OCI-LY7 (cell line): ENCODE data around the gene ZNF778. TPM values are rescaled to one million over a fixed set of nuclear protein-coding genes. Genes with fewer than 3 reads are reported as not detected.
"Not testable (repeated sequence)": the region's sequence is repeated elsewhere in the genome, so short reads cannot be mapped to it uniquely, and the experiment has no call there.

Source experiments
- BruUV-seq: library from RNA; stranded (reverse); fragments of 400-500 nt; replicated peaks from 2 replicates; lab custom pipeline; 2021; lab: Mats Ljungman, UMichigan
- CTCF ChIA-PET: fragments of 300-600 bp; sonication (Branson Sonifier 250); formaldehyde crosslinking; loops from one replicate; lab custom pipeline; 2022; ENCODE audit warnings: antibody characterized with exemption; ENCODE audit not compliant: unreplicated experiment; lab: Charles Lee
- POLR2A ChIA-PET: fragments of 300-600 bp; sonication (Branson Sonifier 250); formaldehyde crosslinking; loops from one replicate; lab custom pipeline; 2022; ENCODE audit warnings: antibody characterized with exemption; lab: Charles Lee
- DNase-seq: peaks from one replicate; pipeline ENCODE4 v3.0.0-alpha.2; 2015; ENCODE audit warnings: low spot score
- H2AFZ ChIP-seq: fragments of 200-600 bp; sonication (generic), shearing (Covaris generic); 2 replicates; pipeline ENCODE4 v1.6.1; 2014; ENCODE audit warnings: mild to moderate bottlenecking, antibody characterized with exemption, low read length, moderate library complexity
- H3K27ac ChIP-seq: fragments of 200-600 bp; sonication (generic); 2 replicates; pipeline ENCODE4 v1.5.1; 2014; ENCODE audit warnings: mixed run types, low read depth, mild to moderate bottlenecking, moderate library complexity, low read length, inconsistent platforms; ENCODE audit not compliant: poor library complexity, severe bottlenecking
- H3K36me3 ChIP-seq: fragments of 200-600 bp; sonication (generic); 2 replicates; pipeline ENCODE4 v1.6.1; 2014; ENCODE audit warnings: mild to moderate bottlenecking, antibody characterized with exemption, low read length, moderate library complexity, mixed read lengths; ENCODE audit not compliant: insufficient read depth
- H3K4me1 ChIP-seq: fragments of 200-600 bp; sonication (generic); 2 replicates; pipeline ENCODE4 v1.5.1; 2014; ENCODE audit warnings: mild to moderate bottlenecking, low read length; ENCODE audit not compliant: insufficient read depth, poor library complexity, severe bottlenecking
- H3K4me2 ChIP-seq: fragments of 200-600 bp; sonication (generic); 2 replicates; pipeline ENCODE4 v1.6.1; 2014; ENCODE audit warnings: mild to moderate bottlenecking, low read length
- H3K4me3 ChIP-seq: fragments of 200-600 bp; sonication (generic); 2 replicates; pipeline ENCODE4 v1.5.1; 2014; ENCODE audit warnings: mild to moderate bottlenecking, low read depth, low read length; ENCODE audit not compliant: poor library complexity, severe bottlenecking
- H3K79me2 ChIP-seq: fragments of 200-600 bp; sonication (generic); 2 replicates; pipeline ENCODE4 v1.6.1; 2016; ENCODE audit warnings: low read depth, mild to moderate bottlenecking, low read length, moderate library complexity, mixed read lengths; ENCODE audit not compliant: insufficient read depth
- H3K9me2 ChIP-seq: fragments of 200-600 bp; sonication (generic); 2 replicates; pipeline ENCODE4 v1.6.1; 2016; ENCODE audit warnings: mild to moderate bottlenecking, low read length, mixed read lengths; ENCODE audit not compliant: insufficient read depth
- H3K9me3 ChIP-seq: fragments of 200-600 bp; sonication (generic); 2 replicates; pipeline ENCODE4 v1.6.1; 2014; ENCODE audit warnings: mild to moderate bottlenecking, mixed run types, low read length, mixed read lengths
- H4K20me1 ChIP-seq: fragments of 200-600 bp; sonication (generic); 2 replicates; pipeline ENCODE4 v1.6.1; 2014; ENCODE audit warnings: mild to moderate bottlenecking, antibody characterized with exemption, low read length, moderate library complexity, mixed read lengths; ENCODE audit not compliant: insufficient read depth
- EZH2phosphoT487 ChIP-seq: fragments of 200-600 bp; sonication (generic); IDR thresholded peaks from 2 replicates; pipeline ENCODE4 v1.6.1; 2018; ENCODE audit warnings: low read depth, borderline replicate concordance, mild to moderate bottlenecking, mixed run types, antibody characterized with exemption, low read length, moderate library complexity, mixed read lengths
- intact Hi-C: fragments of 100-400 bp; cut with micrococcal nuclease; formaldehyde crosslinking; loops from one replicate; pipeline ENCODE4 v1.10.0; 2022; ENCODE audit not compliant: unreplicated experiment
- total RNA-seq, 2 experiments: library from RNA; depleted of rRNA in 1 of 2; stranded (reverse); fragments of >200 nt in 1 of 2; shearing (Covaris generic) in 1 of 2; gene quantifications; 2 replicates each; pipeline ENCODE4 v1.2.3, GENCODE V29; 2014 to 2022
- TF ChIP-seq, protein P1 (sequence below): fragments of 200-600 bp; sonication (generic); conservative IDR thresholded peaks from 2 replicates; pipeline ENCODE4 v1.5.1; 2014; ENCODE audit warnings: mild to moderate bottlenecking, antibody characterized with exemption, low read length, moderate library complexity, mixed read lengths

ZNF778 gene
- total RNA-seq, 2 experiments from 2014 or later = 9.4 to 9.9 TPM

DNA sequence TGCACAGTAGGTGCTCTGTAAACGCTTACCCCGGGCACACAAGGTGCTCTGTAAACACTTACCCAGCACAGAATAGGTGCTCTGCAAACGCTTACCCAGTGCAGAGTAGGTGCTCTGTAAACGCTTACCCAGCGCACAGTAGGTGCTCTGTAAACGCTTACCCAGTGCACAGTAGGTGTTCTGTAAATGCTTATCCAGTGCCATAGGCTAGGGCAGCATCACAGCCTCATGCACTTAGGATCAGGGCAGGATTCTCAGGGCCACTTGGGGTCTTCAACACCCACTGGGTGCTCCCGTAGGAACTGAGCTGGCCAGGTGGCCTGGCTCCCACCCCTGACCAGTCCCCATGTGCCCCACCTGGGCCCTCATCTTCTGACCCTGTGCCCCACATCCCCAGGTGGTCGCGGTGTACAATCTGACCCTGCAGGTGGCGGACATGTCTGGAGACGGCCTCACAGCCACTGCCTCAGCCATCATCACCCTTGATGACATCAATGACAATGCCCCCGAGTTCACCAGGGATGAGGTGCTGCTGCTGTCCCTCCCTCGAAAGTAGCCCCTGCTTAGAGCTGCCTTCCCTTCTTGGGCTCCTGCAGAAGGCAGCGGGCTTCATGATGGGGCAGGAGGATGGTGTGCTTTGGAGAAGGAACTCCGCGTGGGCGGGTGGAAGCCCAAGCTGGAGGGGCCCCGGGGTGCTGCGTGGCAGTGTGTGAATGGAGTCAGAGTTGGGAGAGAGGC, 30.3 kb upstream of the ZNF778 start:
- intact Hi-C loops = no loop called here
- BruUV-seq = no TSS peak
- no peak overlapping the region for H3K4me2 ChIP-seq
- no peaks in the 10 kb centered on the region for H3K4me1 ChIP-seq
- no peaks in the 10 kb centered on the region for H3K79me2 ChIP-seq
- no peaks in the 10 kb centered on the region for H4K20me1 ChIP-seq
- TF ChIP-seq EZH2phosphoT487 = no peak
- TF ChIP-seq, protein P1, sequence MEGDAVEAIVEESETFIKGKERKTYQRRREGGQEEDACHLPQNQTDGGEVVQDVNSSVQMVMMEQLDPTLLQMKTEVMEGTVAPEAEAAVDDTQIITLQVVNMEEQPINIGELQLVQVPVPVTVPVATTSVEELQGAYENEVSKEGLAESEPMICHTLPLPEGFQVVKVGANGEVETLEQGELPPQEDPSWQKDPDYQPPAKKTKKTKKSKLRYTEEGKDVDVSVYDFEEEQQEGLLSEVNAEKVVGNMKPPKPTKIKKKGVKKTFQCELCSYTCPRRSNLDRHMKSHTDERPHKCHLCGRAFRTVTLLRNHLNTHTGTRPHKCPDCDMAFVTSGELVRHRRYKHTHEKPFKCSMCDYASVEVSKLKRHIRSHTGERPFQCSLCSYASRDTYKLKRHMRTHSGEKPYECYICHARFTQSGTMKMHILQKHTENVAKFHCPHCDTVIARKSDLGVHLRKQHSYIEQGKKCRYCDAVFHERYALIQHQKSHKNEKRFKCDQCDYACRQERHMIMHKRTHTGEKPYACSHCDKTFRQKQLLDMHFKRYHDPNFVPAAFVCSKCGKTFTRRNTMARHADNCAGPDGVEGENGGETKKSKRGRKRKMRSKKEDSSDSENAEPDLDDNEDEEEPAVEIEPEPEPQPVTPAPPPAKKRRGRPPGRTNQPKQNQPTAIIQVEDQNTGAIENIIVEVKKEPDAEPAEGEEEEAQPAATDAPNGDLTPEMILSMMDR = no peak
- peak; percentile 38 for DNase-seq
- H3K4me3 ChIP-seq = no peak overlapping the region
- ChIA-PET POLR2A (no interaction called here), CTCF (no interaction called here)
- no peaks in the 10 kb centered on the region for H3K36me3 ChIP-seq
- H3K9me3 ChIP-seq = no peaks in the 10 kb centered on the region
- no peak overlapping the region for H2AFZ ChIP-seq
- no peaks in the 10 kb centered on the region for H3K9me2 ChIP-seq
- H3K27ac ChIP-seq = no peak overlapping the region

DNA sequence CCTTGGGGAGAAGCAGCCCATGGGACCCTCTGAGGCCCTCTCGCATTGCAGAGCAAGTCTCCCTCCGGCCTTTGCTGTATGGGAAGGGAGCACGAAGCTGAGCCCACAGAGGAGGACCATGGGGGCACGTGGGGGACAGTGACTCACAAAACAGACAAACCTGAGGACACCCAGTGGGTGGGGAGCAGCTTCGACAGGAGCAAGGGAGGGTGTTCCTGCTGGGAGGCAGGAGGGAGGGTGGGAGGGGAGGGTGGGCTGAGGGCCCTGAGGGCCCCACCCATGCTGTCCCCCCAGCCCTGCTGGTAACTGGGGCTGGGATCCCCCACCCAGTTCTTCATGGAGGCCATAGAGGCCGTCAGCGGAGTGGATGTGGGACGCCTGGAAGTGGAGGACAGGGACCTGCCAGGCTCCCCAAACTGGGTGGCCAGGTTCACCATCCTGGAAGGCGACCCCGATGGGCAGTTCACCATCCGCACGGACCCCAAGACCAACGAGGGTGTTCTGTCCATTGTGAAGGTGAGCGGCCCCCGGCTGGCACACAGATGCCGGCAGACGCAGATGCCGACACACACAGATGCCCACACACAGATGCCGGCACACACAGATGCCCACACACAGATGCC, 29.6 kb upstream of the ZNF778 start:
- no peaks in the 10 kb centered on the region for H3K4me1 ChIP-seq
- BruUV-seq = no TSS peak
- no peaks in the 10 kb centered on the region for H3K79me2 ChIP-seq
- no peak overlapping the region for H3K4me3 ChIP-seq
- no peaks in the 10 kb centered on the region for H3K36me3 ChIP-seq
- CTCF ChIA-PET = no interaction called here
- intact Hi-C loops = no loop called here
- no peak overlapping the region for H3K27ac ChIP-seq
- no peaks in the 10 kb centered on the region for H3K9me3 ChIP-seq
- H3K4me2 ChIP-seq = no peak overlapping the region
- POLR2A ChIA-PET = no interaction called here
- no peak overlapping the region for H2AFZ ChIP-seq
- no peaks in the 10 kb centered on the region for H3K9me2 ChIP-seq
- no peaks in the 10 kb centered on the region for H4K20me1 ChIP-seq
- TF ChIP-seq, protein P1 = no peak
- TF ChIP-seq EZH2phosphoT487 = no peak
- DNase-seq = no peak

DNA sequence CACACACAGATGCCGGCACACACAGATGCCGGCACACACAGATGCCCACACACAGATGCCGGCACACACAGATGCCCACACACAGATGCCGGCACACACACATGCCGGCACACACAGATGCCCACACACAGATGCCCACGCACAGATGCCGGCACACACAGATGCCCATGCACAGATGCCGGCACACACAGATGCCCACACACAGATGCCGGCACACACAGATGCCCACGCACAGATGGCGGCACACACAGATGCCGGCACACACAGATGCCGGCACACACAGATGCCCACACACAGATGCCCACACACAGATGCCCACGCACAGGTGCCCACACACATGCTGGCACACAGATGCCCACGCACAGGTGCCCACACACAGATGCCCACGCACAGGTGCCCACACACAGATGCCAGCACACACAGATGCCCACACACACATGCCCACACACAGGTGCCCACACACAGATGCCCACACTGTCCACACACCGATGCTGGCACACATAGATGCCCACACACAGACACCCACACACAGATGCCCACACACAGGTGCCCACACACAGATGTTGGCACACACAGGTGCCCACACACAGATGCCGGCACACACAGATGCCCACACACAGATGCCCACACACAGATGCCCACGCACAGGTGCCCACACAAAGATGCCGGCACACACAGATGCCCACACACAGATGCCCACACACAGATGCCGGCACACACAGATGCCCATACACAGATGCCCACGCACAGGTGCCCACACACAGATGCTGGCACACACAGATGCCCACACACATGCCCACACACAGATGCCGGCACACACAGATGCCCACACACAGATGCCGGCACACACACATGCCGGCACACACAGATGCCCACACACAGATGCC, 28.8 kb upstream of the ZNF778 start:
- H3K4me1 ChIP-seq, H3K79me2 ChIP-seq, BruUV-seq, H3K36me3 ChIP-seq, CTCF ChIA-PET, H3K9me2 ChIP-seq, H4K20me1 ChIP-seq, POLR2A ChIA-PET, H3K27ac ChIP-seq, H3K4me3 ChIP-seq, H2AFZ ChIP-seq, DNase-seq, H3K4me2 ChIP-seq, H3K9me3 ChIP-seq, intact Hi-C loops: not testable (repeated sequence)
